HUES6 (cell line): ENCODE measurements around the gene COQ4.
A peak's percentile ranks its signal among the peaks of the same experiment; 100 is the strongest.
"Not testable (repeated sequence)": the region's sequence is repeated elsewhere in the genome, so short reads cannot be mapped to it uniquely, and the experiment has no call there.

Source experiments
- H3K27ac ChIP-seq: 2 replicates; pipeline ENCODE4 v1.7.0; 2013; ENCODE audit warnings: low read depth, mild to moderate bottlenecking, low read length, inconsistent platforms
- H3K27me3 ChIP-seq: 2 replicates; pipeline ENCODE4 v1.6.1; 2013; ENCODE audit warnings: low read length; ENCODE audit not compliant: control insufficient read depth, insufficient read depth
- H3K36me3 ChIP-seq: 2 replicates; pipeline ENCODE4 v1.6.1; 2013; ENCODE audit warnings: low read length; ENCODE audit not compliant: control insufficient read depth, insufficient read depth
- H3K4me1 ChIP-seq: 2 replicates; pipeline ENCODE4 v1.6.1; 2013; ENCODE audit warnings: low read length; ENCODE audit not compliant: control insufficient read depth, insufficient read depth
- H3K4me3 ChIP-seq: 2 replicates; pipeline ENCODE4 v1.5.1; 2013; ENCODE audit warnings: low read depth, low read length
- H3K9ac ChIP-seq: one replicate; pipeline ENCODE4 v1.6.1; 2013; ENCODE audit warnings: mild to moderate bottlenecking, low read length
- H3K9me3 ChIP-seq: 2 replicates; pipeline ENCODE4 v1.6.1; 2013; ENCODE audit warnings: low read depth, low read length; ENCODE audit not compliant: control insufficient read depth, insufficient read depth

The COQ4 gene

DNA sequence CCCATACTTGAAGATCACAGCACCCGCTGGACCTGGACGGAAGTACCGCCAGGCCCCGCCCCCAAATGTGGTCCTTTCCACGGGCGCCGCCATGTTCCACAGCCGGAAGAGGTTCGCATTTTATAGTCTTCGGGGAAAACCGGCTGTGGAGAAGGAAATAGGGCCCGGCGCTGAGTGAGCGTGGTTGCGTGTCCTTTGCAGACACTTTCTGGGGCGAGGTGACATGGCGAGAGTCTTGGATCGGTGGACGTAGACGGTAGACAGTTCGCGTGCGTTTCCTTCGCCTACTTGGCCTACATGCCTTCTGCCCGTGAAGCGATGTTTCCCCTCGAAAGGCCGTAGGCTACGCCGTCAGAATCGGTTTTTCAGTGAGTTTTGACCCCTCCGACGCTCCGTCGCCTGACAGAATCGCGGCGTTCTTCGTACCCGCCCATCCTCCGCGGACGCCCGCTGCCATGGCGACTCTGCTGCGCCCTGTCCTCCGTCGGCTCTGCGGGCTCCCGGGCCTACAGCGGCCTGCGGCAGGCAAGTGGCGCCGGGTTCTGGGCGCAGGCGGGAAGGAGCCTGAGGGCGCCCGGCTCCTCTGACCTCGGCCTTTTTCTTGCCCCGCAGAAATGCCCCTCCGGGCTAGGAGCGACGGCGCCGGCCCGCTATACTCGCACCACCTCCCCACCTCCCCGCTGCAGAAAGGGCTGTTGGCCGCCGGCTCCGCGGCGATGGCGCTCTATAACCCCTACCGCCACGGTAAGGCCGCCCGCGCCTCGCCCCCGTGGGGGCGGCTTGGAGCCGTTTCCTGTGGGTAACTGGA is at the start of gene COQ4, which contains the start of gene TRUB2:
COQ4 (plus strand) TSS at position 436 of the 808 bp plus-strand sequence; CDS start at position 456, 20 bp downstream.
TRUB2 (minus strand) TSS at position 44 of the 808 bp plus-strand sequence; CDS start at position 5, 39 bp downstream.
- Histone ChIP-seq H3K4me3 (peak within 1 kb of the TSS; percentile 77), H3K27me3 (no peaks in the 10 kb centered on the region), H3K36me3 (peaks cover 21% of the 10 kb centered on the region), H3K9ac (peak within 1 kb of the TSS; percentile 96), H3K27ac (peak within 1 kb of the TSS; percentile 59; the same call in 1 of the 2 replicates), H3K9me3 (no peaks in the 10 kb centered on the region), H3K4me1 (no peaks in the 10 kb centered on the region)

DNA sequence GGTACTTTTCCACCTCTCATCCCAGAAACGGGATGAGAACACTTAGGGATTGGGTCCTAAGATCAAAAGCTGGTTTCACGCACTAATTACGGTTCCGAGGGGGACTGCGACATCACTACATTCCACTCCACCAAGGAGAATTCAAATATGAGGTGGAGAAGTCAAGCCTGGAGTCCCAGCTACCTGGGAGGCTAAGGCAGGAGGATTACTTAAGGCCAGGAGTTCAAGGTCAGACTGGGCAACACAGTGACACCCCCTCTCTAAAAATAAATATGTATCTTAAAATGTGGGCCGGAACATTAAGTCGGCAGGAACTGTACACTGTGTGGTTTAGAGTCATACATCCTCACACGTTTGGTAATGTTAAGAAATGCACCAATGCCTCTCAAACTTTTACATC is 48.4 kb upstream of the COQ4 start:
- H3K9me3 ChIP-seq = no peaks in the 10 kb centered on the region
- H3K4me1 ChIP-seq = peaks cover 3% of the 10 kb centered on the region; the same call in 1 of the 2 replicates
- H3K36me3 ChIP-seq = peaks cover 31% of the 10 kb centered on the region
- no peak overlapping the region for H3K9ac ChIP-seq
- H3K4me3 ChIP-seq = no peak overlapping the region
- no peak overlapping the region for H3K27ac ChIP-seq
- H3K27me3 ChIP-seq = no peaks in the 10 kb centered on the region

DNA sequence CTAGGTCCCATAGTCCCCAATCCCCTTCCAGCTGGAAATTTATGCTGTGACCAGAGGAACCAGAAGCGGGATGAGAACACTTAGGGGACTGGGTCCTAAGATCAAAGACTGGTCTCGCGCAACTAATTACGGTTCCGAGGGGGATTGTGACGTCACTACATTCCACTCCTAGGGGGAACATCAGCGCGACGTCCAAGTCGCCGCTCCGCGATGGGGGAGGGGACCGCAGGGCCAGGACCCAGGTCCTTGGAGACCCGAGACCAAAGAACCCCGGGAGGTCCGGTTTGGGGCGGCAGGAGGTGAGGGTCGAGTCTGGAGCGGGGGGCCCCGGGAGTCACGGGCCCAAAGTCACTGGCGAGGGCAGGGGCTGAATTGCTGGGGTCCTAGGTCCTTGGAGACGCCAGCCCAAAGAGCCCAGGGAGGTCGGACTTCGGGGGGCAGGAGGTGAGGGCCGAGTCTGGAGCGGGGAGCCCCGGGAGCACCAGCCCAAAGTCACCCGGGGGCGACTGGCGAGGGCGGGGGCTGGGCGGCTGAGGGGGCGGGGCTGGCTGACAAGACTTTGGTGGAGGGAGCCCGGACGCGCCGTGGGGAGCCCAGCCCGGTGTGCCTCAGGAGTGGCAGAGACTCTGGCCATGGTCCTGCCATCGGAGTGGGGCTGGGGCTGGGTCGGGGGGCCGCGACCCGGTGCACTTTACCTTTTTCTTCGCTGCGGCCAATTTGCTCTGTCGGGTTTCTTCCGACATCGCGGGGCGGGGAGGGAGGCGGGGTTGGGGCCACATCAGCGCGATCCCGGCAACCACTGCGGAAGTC is 47.2 kb upstream of the COQ4 start, which contains the start of gene GOLGA2:
GOLGA2 (minus strand) TSS at position 810 of the 810 bp plus-strand sequence; CDS start at position 779, 31 bp downstream.
- Histone ChIP-seq H3K9ac (peak within 1 kb of the TSS; percentile 89), H3K27me3 (no peaks in the 10 kb centered on the region), H3K27ac (peak within 1 kb of the TSS; percentile 90; the same call in 1 of the 2 replicates), H3K4me3 (peak within 1 kb of the TSS; percentile 94), H3K4me1 (peaks cover 3% of the 10 kb centered on the region; the same call in 1 of the 2 replicates), H3K9me3 (no peaks in the 10 kb centered on the region), H3K36me3 (peaks cover 26% of the 10 kb centered on the region)

DNA sequence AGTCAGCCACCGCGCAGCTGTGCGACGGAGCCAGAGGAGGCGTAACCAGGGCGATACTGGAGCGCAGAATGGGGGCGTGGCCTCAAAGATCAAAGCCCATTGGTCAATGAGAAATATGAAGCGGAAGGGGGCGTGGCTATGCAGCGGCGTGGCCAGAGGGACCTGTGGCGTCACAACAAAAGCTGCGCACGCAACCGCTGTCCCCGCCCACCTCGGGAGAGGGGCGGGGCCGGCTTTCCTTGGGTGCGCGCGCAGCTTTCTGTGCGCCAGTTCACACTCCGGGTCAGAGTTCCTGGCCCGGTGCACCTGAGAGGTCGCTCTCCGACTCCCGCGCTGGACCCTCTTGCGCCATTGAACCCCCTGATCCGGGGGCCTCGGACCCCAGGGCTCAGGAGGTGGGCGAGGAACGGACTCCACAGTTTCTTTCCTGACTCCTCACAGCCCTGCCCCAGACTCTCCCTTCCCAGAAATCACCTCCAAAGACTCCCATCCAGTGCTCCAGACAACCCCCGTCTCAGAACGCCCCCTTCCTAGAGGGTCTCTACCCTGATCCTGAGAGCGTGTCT is 46.5 kb upstream of the COQ4 start, which contains the start of gene SWI5:
SWI5 (plus strand) TSS at position 269 of the 566 bp plus-strand sequence.
- no peaks in the 10 kb centered on the region for H3K9me3 ChIP-seq
- peak within 1 kb of the TSS; percentile 94 for H3K4me3 ChIP-seq
- H3K27me3 ChIP-seq = no peaks in the 10 kb centered on the region
- H3K36me3 ChIP-seq = peaks cover 22% of the 10 kb centered on the region
- H3K4me1 ChIP-seq = peaks cover 3% of the 10 kb centered on the region; the same call in 1 of the 2 replicates
- H3K27ac ChIP-seq = peak within 1 kb of the TSS; percentile 90; the same call in 1 of the 2 replicates
- H3K9ac ChIP-seq = peak within 1 kb of the TSS; percentile 89

DNA sequence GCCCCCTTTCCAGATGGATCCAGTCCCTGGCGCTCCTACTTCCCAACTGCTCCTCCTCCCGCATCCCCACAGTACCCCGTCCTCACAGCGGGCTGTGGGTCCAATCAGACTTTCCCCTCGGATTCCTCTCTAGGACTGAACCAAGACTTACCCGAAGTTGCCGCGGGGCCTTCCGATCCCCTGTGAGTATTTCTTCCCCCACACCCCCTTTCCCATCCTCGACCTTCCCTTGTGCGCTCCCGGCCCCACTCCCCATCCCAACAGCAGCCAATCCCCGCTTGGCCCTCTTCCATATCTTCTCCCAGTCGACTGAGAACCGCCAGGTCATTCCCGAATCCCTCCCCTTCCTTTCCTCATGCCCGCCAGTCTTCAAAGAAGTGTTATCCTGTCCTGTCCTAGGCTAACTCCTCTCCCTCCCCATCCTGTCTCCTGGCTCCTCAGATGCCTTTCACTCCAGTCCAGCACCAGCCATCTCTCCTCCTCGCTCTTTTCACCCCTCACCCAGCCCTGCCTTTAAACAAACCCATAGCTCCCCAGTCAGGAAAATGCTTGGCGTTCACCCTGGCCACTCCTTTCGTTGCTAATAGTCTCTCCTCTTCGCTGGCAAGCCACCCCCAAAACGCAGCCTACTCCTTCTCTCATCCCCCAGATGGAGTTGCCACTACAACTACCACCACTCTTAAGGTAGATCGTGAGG is 45.9 kb upstream of the COQ4 start:
- Histone ChIP-seq H3K27ac (peak overlapping the region; percentile 35; the same call in 1 of the 2 replicates), H3K4me3 (peak overlapping the region; percentile 94)

DNA sequence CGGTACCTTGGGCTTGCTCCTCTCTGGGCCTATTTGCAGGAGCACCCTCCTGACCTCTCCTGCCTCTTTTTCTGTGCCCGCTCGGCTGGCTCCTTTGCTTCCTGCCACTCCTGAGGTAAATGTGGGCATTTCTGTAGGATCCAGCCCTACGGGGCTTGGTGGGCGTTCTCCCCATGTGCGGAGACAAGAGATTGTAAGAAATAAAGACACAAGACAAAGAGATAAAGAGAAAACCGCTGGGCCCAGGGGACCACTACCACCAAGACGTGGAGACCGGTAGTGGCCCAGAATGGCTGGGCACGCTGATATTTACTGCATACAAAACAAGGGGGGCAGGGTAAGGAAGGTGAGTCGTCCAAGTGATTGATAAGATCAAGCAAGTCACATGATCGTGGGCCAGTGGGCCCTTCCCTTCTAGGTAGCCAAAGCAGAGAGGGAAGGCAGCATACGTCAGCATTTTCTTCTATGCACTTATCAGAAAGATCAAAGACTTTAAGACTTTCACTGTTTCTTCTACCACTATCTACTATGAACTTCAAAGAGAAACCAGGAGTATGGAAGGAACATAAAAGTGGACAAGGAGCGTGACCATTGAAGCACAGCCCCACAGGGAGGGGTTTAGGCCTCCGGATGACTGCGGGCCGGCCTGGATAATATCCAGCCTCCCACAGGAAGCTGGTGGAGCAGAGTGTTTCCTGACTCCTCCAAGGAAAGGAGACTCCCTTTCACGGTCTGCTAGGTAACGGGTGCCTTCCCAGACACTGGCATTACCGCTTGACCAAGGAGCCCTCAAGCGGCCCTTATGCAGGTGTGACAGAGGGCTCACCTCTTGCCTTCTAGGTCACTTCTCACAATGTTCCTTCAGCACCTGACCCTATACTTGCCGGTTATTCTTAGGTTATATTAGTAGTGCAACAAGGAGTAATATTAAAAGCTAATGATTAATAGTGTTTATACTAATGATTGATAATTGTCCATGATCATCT is 43.3 kb upstream of the COQ4 start:
- not testable (repeated sequence) for H3K9ac ChIP-seq, H3K27ac ChIP-seq

More for the DNA sequence above, 45.9 kb upstream of the COQ4 start:
- Histone ChIP-seq H3K27me3 (no peaks in the 10 kb centered on the region), H3K36me3 (peaks cover 16% of the 10 kb centered on the region), H3K9me3 (no peaks in the 10 kb centered on the region), H3K4me1 (peaks cover 3% of the 10 kb centered on the region; the same call in 1 of the 2 replicates), H3K9ac (peak overlapping the region; percentile 83)

DNA sequence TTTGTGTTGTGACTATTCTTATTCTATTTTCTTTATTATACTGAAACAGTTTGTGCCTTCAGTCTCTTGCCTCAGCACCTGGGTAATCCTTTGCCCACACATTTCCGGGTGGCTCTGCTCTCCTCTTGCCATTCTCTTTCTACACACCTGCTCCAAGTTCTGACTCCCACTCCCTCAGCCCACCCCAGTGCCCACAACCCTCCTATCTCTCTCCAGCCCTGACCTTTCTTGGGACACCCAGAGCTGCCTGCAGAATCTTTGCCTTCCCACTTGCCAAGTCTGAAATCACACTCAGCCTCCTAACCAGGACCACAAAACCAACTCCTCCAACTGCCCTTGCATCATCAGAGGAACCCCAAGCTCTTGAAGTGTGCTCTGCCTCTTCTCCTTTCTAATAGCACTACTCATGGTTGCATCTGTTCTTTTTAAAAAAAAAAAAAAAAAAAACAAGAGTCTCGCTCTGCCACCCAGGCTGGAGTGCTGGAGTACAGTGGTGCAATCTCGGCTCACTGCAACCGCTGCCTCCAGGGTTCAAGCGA is 42.5 kb upstream of the COQ4 start:
- Histone ChIP-seq H3K4me1 (peaks cover 3% of the 10 kb centered on the region; the same call in 1 of the 2 replicates), H3K9ac (no peak overlapping the region), H3K27me3 (no peaks in the 10 kb centered on the region), H3K4me3 (no peak overlapping the region), H3K27ac (no peak overlapping the region), H3K36me3 (peaks cover 3% of the 10 kb centered on the region), H3K9me3 (no peaks in the 10 kb centered on the region)

More for the DNA sequence above, 43.3 kb upstream of the COQ4 start:
- not testable (repeated sequence) for H3K4me3 ChIP-seq, H3K4me1 ChIP-seq, H3K27me3 ChIP-seq, H3K36me3 ChIP-seq, H3K9me3 ChIP-seq

DNA sequence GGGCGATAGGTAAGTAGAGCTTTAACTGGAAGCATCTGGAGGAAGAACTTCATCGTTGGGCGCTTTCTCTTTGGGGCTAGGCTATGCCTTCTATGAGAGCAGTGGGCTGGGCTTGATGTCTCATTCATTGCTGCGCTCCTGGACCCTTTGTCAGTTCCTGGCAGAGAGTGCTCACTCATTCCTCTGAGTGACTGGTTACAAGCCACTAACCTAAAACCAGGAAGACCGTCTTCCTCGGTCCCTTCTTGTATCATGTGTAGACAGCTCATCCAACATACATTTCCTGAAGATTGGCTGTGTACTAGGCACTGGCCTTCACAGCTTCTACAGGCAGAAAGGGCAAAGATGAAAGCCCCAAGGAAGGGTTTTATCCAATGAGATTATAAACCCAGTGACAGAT is 40.1 kb upstream of the COQ4 start:
- Histone ChIP-seq H3K27me3 (no peaks in the 10 kb centered on the region), H3K36me3 (peaks cover 19% of the 10 kb centered on the region), H3K27ac (no peak overlapping the region), H3K4me3 (no peak overlapping the region), H3K9ac (no peak overlapping the region), H3K9me3 (no peaks in the 10 kb centered on the region), H3K4me1 (no peaks in the 10 kb centered on the region)

DNA sequence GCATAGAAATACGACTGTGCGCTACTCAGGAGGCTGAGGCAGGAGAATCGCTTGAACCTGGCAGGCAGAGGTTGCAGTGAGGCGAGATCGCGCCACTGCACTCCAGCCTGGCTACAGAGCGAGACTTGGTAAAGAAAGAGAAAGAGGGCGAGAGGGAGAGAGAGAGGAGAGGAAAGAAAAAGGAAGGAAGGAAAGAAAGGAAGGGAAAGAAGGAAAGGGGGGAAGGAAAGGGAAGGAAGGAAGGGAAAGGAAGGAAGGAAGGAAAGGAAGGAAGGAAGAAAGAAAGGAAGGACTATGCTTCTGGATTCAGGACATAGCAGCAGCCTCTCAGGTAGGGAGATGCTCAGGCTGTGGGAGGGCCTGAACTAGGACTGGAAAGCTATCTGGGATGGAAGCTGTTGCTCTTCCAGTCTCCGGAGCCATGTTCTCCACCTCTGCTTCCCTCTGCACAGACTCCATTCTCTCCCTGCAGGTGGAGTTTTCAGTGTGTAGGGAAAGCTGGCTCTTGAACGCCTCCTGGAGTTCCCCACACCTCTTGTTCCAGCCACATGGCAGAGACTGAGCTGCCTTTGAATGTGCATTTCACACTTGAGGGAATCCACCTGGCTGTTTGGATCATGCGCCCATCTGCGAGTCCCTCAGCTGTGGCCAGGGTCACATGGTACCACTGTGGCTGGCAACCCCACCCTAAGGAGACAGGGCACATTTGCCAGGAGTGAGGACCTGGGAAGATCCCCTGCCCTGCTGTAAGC is 37.4 kb upstream of the COQ4 start:
- no peaks in the 10 kb centered on the region for H3K9me3 ChIP-seq
- H3K9ac ChIP-seq = no peak overlapping the region
- H3K4me1 ChIP-seq = no peaks in the 10 kb centered on the region
- H3K36me3 ChIP-seq = peaks cover 34% of the 10 kb centered on the region
- no peak overlapping the region for H3K27ac ChIP-seq
- H3K4me3 ChIP-seq = no peak overlapping the region
- no peaks in the 10 kb centered on the region for H3K27me3 ChIP-seq
